ENCODE results near the gene PHACTR1.

GRCh38 chr6:13063300-13063918 is 346.8 kb downstream of the PHACTR1 start:
- no peak for TF ChIP-seq POLR2AphosphoS5 (IDR thresholded peaks at IDR 0.05)
- no peak for TF ChIP-seq CTCF (IDR thresholded peaks at IDR 0.05)
- no peak for TF ChIP-seq POLR2A (IDR thresholded peaks at IDR 0.05)

Data from prostate gland (tissue), 2 donors.